ENCODE measurements around the gene MAGI1. TPM values are rescaled to one million over a fixed set of nuclear protein-coding genes. Genes with fewer than 3 reads are reported as not detected.

The MAGI1 gene
- total RNA-seq, 2 donors from 2014 or later: 37.5 to 51.6 TPM

DNA sequence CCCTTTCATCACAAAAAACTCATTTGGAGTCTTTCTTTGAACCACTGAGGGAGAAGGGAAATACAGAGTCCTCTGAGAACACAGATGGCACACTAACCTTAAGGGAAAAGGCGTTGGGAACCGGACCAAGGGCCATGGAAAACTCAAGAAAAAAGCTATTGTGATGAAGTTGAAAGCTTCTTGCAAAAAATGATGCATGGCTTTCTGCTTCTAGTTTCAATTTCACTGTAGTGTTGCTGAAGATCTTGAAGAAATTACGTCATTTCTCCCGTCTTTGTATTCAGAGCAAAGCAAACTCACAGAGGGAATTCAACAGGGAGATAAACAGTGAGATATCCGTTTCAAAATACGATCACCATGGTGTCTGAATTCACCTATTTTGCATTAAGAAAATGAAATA lies 708.6 kb downstream of the MAGI1 start:
- no peak for DNase-seq (ENCODE audit: low spot score)
- Histone ChIP-seq H3K9me3 (no peaks in the 10 kb centered on the region), H3K36me3 (no peaks in the 10 kb centered on the region), H3K4me3 (no peak overlapping the region), H3K27ac (no peak overlapping the region), H3K4me1 (replicated peaks) (no peaks in the 10 kb centered on the region), H3K27me3 (replicated peaks; ENCODE audit: insufficient read depth) (no peaks in the 10 kb centered on the region)
- no peak for TF ChIP-seq POLR2A (IDR thresholded peaks at IDR 0.05)
- TF ChIP-seq, protein P1, sequence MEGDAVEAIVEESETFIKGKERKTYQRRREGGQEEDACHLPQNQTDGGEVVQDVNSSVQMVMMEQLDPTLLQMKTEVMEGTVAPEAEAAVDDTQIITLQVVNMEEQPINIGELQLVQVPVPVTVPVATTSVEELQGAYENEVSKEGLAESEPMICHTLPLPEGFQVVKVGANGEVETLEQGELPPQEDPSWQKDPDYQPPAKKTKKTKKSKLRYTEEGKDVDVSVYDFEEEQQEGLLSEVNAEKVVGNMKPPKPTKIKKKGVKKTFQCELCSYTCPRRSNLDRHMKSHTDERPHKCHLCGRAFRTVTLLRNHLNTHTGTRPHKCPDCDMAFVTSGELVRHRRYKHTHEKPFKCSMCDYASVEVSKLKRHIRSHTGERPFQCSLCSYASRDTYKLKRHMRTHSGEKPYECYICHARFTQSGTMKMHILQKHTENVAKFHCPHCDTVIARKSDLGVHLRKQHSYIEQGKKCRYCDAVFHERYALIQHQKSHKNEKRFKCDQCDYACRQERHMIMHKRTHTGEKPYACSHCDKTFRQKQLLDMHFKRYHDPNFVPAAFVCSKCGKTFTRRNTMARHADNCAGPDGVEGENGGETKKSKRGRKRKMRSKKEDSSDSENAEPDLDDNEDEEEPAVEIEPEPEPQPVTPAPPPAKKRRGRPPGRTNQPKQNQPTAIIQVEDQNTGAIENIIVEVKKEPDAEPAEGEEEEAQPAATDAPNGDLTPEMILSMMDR (IDR thresholded peaks at IDR 0.05): no peak
- no peak for TF ChIP-seq POLR2AphosphoS5 (IDR thresholded peaks at IDR 0.05)
- 75% methylated on average over 6 of the region's 6 CpGs for WGBS
- intact Hi-C loops (cut with DNase I): no loop called here

DNA sequence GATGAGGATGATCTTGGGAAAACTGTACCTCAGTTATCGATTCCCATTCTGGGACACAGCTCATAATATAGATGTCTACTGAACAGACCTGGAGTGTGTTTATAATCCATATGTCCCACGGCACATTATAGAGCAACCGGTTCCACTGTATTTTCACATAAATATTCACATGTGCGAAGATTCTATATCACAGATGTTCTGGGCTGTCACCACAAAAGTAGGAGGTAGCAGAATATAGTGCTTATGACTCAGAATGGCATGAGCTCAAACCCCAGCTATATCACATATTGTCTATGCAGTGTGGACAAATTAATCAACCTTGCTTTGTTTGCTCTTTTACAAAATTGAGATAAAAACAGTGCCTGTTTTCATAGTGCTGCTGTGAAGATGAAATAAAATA lies 710.6 kb downstream of the MAGI1 start:
- no peak overlapping the region for H3K4me3 ChIP-seq
- no peaks in the 10 kb centered on the region for H3K27me3 ChIP-seq (replicated peaks; ENCODE audit: insufficient read depth)
- intact Hi-C loops (cut with DNase I): no loop called here
- H3K4me1 ChIP-seq (replicated peaks): no peaks in the 10 kb centered on the region
- DNase-seq (ENCODE audit: low spot score): no peak
- TF ChIP-seq POLR2A (IDR thresholded peaks at IDR 0.05) (no peak), POLR2AphosphoS5 (IDR thresholded peaks at IDR 0.05) (no peak)
- TF ChIP-seq, protein P1 (IDR thresholded peaks at IDR 0.05): no peak
- H3K9me3 ChIP-seq: no peaks in the 10 kb centered on the region
- no peaks in the 10 kb centered on the region for H3K36me3 ChIP-seq
- H3K27ac ChIP-seq: no peak overlapping the region
- WGBS: 95% methylated on average over 4 of the region's 4 CpGs

DNA sequence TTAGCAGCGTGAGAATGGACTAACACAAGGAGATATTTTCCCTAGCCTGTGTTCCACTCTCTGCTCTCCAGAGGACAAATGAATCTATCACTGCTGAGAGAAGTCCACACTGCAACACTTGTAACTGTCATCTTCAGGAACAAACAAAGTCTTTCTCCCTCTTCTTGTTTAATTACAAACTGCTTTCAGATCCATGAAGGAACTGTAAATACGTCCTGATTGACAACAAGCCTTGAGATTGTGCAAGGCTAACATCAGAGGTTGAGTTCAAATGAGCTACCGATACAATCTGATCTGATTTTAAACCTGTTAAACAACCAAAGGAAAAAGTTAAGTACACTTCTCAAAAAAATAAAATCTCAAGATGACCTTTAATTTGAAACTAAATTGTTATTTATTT lies 712.1 kb downstream of the MAGI1 start:
- Histone ChIP-seq H3K9me3 (no peaks in the 10 kb centered on the region), H3K4me1 (replicated peaks) (no peaks in the 10 kb centered on the region), H3K27ac (no peak overlapping the region), H3K36me3 (no peaks in the 10 kb centered on the region), H3K4me3 (no peak overlapping the region), H3K27me3 (replicated peaks; ENCODE audit: insufficient read depth) (no peaks in the 10 kb centered on the region)
- intact Hi-C loops (cut with DNase I): no loop called here
- 43% methylated on average over 3 of the region's 3 CpGs for WGBS
- TF ChIP-seq POLR2A (IDR thresholded peaks at IDR 0.05) (no peak), POLR2AphosphoS5 (IDR thresholded peaks at IDR 0.05) (no peak)
- TF ChIP-seq, protein P1 (IDR thresholded peaks at IDR 0.05): no peak
- no peak for DNase-seq (ENCODE audit: low spot score)

DNA sequence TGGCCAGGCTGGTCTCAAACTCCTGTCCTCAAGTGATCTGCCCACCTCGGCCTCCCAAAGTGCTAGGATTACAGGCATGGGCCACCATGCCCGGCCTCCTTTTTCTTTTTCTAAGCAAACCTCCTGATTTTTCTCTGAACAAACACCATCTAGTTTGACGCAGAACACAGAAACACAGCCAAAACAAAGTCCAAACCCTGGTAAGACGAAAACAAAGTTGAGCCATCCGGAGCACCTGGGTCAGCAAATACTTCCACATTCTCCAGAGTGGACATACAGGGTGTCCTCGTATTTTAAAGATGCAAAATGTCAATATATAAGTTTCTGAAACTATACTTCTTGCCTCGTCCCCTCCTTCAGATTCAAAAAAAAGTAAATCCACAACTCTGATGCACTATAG lies 715.8 kb downstream of the MAGI1 start:
- H3K4me1 ChIP-seq (replicated peaks): no peaks in the 10 kb centered on the region
- TF ChIP-seq, protein P1 (IDR thresholded peaks at IDR 0.05): no peak
- TF ChIP-seq POLR2A (IDR thresholded peaks at IDR 0.05): no peak
- TF ChIP-seq POLR2AphosphoS5 (IDR thresholded peaks at IDR 0.05): no peak
- H3K9me3 ChIP-seq: no peaks in the 10 kb centered on the region
- no peak overlapping the region for H3K27ac ChIP-seq
- intact Hi-C loops (cut with DNase I): no loop called here
- no peak for DNase-seq (ENCODE audit: low spot score)
- WGBS: 90% methylated on average over 7 of the region's 7 CpGs
- H3K27me3 ChIP-seq (replicated peaks; ENCODE audit: insufficient read depth): no peaks in the 10 kb centered on the region
- no peak overlapping the region for H3K4me3 ChIP-seq
- no peaks in the 10 kb centered on the region for H3K36me3 ChIP-seq

DNA sequence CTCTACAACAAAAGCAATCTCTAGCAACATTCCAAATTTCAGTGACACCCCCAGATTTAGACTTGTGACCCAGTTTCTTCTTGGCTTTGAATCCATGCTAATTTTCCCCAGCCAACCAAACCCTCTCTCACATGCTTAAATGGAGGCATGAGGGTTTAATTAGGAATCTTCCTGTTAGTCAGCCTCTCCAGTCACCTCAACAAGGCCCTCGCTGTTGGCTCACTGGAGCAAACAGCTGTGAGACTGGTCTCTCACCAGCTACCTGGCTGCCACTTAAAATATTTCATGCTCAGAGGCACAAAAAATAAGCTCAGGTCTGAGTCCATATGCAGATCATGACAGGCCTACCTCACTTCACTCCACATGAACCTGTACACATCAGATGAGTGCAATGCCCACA lies 720.5 kb downstream of the MAGI1 start:
- Histone ChIP-seq H3K27me3 (replicated peaks; ENCODE audit: insufficient read depth) (no peaks in the 10 kb centered on the region), H3K4me1 (replicated peaks) (no peaks in the 10 kb centered on the region), H3K9me3 (no peaks in the 10 kb centered on the region), H3K4me3 (no peak overlapping the region), H3K36me3 (no peaks in the 10 kb centered on the region), H3K27ac (no peak overlapping the region)
- TF ChIP-seq POLR2AphosphoS5 (IDR thresholded peaks at IDR 0.05) (no peak), POLR2A (IDR thresholded peaks at IDR 0.05) (no peak)
- TF ChIP-seq, protein P1 (IDR thresholded peaks at IDR 0.05): no peak
- intact Hi-C loops (cut with DNase I): no loop called here
- DNase-seq (ENCODE audit: low spot score): no peak
- WGBS: 88% methylated on average over 1 of the region's 1 CpG

All from prostate gland (tissue), 2 donors.